COR-L47 (cell line): Measurements from ENCODE around the gene GAB1.

ENCODE experiments used
- DNase-seq: peaks from one replicate; lab custom pipeline; 2025; lab: John Stamatoyannopoulos, UW

Gene GAB1

DNA sequence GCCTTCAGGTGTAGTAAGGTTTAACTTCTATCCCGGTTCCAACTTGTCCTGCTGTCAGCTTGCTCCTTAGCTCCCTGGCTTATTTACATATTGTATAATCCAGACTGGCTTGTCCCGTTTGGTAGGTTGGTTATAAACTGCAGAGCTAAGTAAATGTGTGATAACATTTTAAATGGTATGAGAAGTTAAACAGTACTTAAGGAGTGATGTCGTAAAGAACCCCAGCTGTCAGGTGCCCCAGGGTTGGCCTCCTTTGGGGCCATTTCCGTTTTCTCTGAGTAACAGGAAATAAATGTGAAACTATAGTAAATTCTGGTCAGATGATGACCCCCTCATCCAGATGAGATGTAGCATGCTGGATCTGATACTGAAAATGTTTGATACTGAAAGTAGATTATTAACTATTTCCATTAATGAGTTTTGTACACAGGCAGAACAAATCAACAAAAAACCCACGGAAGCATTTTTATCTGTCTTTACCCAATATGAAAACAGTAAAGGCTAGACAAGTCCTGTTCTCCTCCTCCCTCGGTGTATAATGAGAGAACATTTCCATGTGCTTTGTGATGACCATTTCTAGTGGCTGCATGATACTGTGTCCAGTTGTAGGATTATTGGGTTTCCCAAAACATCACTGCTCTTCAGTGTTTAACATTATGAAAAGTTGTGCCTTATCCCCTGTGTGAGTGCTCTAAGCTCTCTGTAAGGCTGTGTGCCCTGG, 22.4 kb downstream of the GAB1 start:
- DNase-seq: no peak

DNA sequence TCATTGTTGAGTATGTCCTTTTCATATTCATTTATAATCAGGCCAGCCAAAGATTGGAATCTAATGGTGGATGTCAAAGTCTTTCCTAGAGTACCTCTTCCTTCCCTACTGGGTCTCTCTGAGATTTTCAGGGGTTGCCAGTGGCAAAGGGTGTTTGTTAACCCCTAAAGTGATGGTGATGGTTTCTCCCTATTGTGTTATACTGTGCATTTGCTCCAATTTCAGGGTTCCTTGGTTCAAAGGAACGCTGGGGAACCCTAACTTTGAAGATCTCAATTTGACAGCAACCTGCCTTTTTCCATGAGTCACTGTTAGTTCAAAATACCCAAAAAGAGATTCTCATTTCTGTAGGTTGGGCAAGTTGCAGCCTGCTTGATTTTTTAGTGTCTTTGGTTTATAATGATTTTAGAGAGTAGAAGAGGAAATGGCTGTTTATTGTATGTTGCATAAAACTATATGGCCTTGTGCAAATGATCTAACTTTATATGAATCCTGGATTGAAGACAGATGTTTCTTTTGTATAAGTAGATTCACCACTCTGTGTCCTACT, 23.0 kb downstream of the GAB1 start:
- DNase-seq: no peak

DNA sequence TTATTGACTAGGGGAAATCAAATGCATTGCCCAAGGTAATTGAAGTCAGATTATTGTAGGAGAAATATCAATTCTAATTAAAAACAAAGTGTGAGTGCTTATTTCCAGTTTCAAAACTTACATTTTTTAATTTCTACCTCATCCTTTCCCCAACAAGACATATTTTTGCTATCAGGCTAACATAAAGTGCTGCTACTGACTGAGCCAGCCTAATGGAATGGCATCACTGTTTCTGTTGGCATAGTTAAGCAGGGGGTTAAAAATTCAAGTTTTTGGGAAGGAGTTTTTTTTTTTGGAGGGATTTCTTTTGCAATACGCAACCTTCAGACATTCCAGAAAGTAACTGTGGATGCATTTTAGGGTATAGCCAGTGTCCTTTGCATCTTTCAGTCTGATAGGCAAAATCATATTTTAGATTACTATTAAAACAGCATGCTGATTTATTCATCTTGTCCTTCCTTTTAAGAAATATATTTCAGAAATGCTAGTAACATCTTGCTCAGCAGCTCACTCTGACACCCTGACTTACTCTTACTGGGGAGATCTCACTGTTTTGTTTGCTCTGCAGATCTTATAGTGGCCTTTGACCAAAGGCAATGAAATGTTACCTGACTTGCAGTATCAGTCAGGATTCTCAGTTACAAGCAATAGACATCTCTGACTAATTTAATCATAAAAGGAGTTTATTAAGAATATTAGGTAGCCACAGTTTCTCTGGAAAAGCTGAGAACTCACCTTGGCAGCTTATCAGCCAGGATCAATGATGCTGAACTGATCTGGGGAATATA, 24.4 kb downstream of the GAB1 start:
- no peak for DNase-seq

DNA sequence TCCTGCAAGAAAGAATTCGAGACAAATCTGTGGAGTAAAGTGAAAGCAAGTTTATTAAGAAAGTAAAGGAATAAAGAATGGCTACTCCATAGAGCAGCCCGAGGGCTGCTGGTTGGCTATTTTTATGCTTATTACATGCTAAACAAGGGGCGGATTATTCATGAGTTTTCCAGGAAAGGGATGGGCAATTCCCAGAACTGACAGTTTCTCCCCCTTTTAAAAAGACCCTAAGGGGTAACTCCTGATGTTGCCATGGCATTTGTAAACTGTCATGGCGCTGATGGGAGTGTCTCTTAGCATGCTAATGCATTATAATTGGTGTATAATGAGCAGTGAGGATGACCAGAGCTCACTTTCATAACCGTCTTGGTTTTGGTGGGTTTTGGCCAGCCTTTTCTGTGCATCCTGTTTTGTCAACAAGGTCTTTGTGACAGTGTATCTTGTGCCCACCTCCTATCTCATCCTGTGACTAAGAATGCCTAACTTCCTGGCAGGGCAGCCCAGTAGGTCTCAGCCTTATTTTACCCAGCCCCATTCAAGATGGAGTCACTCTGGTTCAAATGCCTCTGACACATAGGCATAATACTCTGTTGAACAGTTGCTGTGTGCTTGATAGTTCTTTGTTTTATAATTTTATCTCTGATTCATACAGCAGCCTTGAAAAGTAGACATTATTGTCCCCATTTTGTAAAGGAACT, 25.8 kb downstream of the GAB1 start:
- DNase-seq: no peak

DNA sequence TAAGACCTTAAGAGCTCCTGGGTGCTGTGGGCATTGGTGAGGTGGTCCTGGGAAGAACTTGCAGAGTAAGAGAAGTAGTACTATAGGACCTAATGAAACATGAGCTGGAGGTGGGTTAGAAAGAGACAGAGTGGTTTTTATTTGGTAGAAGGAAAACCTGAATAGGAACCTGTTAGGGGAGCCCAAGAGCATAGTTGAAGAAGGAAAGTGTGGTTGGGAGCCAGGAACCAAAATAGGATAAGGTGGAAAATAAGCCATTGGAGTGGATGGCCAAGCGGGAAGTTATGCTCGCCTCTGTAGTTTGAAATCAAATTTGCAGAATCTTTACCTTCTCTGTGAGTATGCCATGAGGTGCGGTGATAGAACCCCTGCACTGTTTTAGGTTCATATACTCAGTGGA, 26.7 kb downstream of the GAB1 start:
- no peak for DNase-seq

DNA sequence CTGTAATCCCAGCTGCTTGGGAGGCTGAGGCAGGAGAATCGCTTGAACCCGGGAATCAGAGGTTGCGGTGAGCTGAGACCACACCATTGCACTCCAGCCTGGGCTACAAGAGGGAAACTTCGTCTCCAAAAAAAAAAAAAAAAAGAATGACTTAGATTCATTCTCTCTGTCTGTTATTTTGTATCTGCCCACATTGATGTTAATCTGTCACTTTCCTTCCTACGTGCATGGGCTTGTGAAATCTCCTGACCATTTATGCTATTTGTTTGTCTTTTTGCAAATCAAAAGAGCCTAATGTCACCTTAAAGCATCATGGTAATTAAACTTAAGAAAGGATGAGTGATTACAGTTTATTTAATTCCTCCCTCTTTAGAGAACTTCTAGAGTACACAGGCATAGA, 27.4 kb downstream of the GAB1 start:
- no peak for DNase-seq

DNA sequence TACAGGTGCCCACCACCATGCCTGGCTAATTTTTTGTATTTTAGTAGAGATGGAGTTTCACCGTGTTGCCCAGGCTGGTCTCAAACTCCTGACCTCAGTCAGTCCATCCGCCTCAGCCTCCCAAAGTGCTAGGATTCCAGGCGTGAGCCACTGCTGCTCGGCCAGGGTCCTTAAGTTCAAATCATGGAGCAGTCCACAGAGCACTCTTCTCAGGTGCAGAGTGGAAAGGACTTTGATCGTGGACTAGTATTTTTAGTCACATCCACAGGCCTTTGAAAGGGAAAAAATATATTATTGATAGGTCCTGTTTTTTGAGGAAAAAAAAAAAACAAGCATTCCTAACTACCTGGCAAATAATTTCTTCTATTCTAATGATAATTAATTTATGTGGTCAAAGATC, 31.2 kb downstream of the GAB1 start:
- DNase-seq: no peak

DNA sequence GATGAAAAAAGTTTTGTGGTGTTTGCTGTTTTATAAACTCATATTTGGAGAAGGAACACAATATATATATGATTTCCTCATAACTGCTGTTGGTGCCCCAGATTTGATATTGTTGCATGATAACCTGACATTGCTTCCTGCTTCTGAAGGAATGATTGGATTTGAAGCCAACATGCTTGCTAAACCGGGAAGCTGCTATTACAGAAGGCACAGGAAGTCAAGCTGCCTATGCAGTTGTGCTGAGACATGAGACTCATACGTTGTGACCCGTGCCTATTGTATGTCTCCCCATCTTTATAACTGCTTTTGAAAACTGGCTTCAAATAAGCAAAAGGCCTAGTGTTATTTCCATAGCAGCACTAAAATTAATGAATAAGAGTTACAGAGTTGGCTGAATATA, 32.9 kb downstream of the GAB1 start:
- DNase-seq: no peak

DNA sequence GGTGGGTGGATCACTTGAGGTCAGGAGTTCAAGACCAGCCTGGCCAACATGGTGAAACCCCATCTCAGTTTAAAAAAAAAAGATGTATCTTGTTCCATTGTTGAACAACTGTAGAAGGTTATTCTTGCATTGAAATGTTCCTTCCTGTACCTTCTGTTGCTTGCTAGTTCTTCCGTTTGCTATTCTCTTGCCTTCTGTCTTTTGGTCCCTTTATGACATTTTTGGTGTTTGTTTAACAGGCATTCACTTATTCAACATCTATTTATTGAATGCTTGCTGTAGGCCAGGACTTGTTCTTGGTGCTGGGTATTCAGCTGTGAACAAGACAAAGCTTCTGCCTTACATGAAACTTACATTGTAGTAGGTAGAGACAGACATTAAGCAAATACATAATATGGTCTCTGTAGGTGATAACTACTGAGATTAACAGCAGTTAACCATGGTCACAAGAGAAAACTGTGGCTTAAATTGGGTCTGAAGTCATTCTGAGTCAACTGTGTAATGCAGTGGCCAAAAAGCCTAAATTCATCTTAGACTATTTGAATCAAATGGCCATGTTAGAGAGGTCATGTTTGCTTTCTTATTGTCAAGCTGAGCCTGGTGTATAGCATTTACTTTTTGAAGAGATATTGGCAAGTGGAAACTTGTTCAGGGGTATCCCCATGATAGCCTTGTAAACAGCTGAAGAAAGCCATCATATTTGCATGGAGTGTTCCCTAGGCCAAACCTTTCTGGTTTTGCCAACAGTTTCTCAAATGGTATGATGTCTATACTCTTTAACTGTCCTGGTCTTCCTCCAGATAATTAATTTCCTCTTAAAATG, 35.6 kb downstream of the GAB1 start:
- no peak for DNase-seq

DNA sequence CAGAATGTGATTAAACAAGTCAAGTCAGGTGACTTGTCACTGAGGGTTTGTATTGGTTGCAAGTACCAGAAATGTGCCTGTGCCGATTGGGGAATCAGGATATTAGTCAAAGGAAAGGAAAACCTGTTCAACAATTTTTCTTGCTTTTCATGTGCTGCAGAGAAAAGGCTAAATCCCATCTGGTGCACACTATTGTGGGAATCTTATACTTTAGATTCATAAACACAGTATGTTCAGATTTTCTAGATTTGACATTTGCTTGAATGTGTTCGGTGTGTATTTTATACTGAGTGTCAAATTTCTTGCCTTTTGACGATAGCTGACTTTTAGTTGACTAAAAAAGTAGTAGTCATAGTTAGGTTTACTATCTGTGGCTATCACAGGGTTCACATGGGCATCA, 37.6 kb downstream of the GAB1 start:
- DNase-seq: no peak

DNA sequence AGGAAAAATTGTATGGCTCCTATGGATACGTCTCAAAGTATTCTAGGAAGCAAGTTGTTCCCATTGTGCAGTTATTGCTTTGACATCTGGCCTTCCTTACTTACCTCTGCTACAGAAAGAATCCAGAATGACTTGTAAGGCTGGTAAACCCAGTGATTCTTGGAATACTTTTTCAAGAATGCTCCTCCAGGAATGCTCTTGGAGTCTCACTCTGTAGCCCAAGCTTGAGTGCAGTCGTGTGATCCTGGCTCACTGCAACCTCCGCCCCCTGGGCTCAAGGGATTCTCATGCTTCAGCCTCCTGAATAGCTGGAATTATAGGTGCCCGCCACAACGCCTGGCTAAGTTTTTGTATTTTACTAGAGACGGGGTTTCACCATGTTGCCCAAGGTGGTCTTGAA, 38.1 kb downstream of the GAB1 start:
- no peak for DNase-seq

DNA sequence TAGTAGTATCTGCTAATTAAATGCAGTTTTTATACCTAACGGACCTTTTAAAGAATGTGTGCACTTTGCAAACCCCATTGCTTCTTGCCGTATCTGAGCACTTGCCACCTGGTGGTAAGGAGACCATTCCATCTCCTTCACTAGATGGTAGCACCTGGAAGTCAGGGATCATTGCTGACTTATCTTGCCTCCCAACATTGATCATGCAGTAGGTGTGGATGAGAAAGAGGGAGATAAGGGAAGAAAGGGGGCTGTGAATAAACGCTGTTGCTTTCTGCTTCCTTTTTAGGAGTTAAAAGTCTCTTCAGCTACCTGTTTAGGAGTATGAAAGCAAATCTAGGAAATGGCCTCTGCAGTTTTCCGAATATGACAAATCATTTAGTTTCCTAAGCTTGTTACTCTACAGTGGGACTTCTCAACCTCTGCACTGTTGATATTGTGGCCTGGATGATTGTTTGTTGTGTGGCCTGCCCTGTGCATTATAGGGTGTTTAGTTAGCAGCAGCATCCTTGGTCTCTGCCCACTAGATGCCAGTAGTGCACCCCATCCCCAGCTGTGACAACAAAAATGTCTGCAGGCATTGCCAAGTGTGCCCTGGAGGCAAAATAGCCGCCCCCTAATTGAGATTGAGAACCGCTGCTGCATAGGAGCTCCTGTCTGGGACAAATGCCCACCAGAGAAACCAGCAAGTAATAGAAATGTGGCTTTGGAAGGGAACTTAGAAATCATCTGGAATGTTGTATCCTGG, 38.8 kb downstream of the GAB1 start:
- peak; percentile 63 for DNase-seq

DNA sequence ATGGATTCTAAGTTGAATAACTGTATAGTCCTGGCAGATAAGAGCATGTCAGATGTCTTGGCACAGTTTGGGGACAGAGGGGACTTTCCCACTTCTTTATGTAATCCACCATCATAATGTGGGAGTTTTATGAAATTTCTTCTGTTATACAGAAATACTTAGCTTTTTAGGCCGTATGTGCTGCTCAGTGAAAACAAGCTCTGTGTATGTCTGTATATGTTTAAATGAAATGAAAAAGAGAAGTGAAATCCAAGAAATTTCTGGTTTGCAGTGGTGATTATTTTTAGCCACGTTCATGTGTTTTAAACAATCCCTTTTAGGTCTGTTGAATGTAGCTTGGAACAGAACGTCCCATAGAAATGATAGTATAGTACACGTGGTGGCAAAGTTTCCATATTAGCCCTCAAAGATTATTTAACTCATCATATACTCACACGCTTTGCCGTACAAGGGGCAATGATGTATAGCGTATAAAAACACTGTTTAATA, 41.0 kb downstream of the GAB1 start:
- DNase-seq: no peak

DNA sequence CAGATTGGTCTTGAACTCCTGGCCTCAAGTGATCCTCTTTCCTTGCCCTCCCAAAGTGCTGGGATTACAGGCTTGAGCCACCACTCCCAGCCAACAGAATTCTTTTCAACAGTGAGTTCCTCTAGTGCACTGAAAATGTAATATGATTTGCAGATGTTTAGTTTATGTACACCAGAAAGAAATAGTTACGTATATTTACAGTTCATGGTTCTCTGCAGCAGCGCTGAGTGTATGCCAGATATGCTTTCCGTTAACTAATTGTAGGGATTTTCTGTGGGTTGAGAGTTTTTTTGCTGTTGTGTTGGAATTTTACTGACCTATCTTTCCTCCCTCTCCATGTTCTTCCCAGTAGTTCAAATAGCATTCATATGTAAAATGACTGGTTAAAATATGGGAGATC, 44.0 kb downstream of the GAB1 start:
- no peak for DNase-seq

DNA sequence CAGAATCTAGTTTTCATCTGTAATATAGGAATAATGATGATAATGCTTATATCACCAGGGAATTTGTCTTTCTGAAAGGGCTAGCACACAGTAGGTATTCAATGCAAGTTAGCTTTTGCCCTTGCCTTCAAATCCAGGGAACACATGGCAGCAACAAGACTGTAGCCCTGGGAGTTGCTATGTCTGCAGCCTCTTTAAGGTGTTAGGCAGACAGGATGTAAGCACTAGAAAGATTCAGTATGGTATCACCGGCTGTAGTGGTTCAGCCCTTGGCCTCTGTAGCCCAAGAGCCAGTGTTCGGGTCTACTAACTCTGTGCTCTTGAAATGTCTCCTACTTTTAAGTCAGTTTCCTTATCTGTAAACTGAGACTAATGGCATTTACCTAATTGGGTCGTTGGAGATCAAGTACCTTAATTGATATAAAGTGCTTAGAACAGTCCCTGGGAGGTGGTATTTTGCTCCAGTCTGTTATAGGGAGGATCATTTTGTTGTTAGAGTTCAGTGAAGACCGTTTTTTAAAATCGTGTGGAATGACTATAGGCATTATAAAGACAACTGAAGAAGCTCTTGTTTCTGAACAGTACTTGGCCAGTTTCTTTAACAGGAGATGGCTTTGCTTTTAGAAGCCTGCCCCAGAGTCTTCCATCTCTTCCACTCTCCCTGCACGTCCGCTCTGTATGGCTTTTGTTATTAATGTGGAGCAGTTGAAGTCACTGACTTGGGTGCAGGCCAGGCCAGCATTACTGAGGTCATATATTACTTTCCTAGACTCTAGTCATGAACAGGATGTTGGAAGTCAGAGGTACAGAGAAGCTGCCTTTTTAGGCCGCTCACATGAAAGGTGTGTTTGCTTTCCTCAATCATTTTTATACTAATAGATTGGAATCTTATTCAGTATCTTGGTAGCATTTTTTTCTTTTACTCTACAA, 44.8 kb downstream of the GAB1 start:
- DNase-seq: peak; percentile 26

DNA sequence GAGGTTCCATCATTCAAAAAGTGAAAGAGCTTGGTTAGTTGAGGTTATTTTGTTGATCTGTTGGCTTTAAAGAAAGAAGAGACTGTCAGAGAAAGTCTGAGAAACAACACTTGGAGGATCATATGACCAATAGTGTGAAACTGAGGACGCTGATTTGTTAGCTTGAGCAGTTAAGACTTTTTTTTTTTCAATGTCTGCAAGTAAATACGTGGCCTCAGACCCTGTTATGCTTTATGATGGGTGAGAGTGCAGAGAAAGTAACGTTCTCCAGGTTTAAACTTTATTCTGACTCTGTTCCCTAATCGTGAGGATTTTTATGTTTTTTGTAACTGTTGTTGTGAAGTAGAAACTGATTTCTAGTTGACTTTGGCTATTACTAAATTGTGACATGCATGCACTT, 45.9 kb downstream of the GAB1 start:
- no peak for DNase-seq

DNA sequence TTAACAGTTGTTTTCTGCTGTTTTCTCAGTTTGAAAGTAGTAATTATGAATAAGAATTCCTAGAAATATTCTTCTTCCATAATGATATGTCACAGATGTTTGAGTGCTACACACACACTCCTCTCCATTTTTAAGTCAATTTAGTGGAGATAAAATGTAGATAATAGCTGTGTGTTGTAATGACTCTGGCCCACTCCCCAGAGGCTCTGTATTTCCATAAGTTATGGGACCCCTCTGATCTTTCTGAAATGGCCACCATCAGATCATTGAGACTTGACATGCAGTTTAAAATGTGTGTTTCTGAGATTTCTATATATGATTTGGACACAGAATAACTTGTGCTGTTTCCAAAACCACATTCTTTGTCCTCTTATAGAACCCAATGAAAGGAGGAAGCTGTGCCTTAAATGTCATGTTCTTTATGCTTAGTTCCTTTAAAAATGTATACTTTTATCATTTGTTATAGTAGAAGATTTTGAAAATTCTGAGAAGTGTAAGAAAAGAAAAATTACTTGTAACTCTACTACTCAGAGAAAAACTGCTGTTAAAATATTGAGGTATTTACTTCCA, 46.4 kb downstream of the GAB1 start:
- no peak for DNase-seq

DNA sequence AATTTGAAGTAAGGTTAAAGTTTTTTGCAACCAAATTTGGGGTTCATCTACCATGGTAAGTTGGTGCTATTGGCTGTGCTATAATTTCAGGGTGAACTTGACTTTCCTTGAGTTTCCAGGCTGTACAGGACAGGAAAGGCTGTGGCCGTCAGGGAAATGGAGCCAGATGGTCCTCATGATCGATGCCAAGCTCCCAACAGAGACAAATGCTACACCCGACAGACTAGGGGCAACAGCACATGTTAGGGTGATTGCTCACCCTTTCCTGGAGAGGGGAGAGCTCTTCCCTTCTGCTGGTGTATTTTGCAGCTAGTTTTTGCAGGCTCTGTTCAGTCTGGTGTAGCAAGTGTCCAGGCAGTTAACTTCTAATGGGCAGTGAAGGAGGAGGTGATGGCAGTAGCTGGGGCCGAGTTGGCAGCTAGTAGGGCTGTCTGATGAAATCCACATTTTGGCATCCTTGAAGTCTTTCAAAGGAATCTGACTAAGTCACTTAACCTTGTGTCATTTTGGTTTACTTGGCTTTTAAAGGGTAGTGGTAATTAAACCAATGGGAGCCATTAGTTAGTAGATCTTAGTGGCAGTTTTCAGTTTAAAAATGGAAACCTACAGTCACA, 47.8 kb downstream of the GAB1 start:
- no peak for DNase-seq

DNA sequence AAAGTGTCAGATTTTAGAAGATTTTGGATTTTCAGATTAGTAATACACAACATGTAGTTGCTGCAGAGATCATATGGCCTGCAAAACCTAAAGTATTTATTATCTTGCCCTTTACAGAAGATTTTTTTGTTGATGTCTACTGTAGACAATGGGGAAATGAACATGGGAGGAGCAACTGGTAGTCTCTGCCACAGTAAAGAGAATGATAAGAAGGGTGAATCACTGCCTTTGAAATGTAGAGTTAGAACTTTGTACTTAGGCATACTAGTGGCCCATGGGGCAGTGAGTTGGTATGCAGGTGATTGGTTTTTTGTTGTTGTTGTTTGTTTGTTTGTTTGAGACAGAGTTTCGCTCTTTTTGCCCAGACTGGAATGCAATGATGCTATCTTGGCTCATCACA, 50.1 kb downstream of the GAB1 start:
- DNase-seq: no peak
